NCI-H748 treated with DMSO at 0.1 percent for 48 hours (cell line): ENCODE measurements around the gene DZIP1.

Source experiments
- DNase-seq: peaks from one replicate; lab custom pipeline; 2025; lab: John Stamatoyannopoulos, UW

Gene DZIP1

GRCh38 chr13:95642999-95643398 lies 1.5 kb downstream of the DZIP1 start:
- DNase-seq, result no peak

DNA sequence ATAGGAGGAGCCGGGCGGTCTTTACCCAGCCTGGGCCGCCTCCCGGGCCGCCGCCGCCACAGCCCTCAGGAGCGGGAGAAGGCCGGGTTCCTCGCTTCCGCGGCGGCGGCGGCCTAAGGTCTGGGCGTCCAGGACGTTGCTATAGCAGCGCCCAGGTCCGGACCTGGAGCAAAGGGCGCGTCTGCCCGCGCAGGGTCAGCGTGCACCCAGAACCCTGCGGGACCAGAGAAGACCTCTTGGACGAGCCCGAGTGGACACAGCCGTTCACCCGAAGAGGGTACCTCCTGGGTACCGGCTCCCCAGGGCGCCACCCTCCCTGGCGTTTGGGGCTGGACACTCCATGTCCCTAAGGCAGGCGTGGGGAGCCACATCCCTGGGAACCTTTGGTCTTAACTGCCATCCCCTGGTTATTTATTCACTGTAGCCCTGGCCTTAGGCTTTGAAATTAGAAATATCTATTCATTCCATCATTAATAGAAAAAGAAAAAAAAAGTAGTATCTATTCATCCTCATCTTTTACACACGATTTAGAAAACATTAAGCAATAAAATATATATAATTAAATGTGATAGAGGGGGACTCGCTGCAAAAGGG lies 2.4 kb downstream of the DZIP1 start:
- no peak for DNase-seq

- DNase-seq, result no peak
Measured at GRCh38 chr13:95641291-95642027, 3.0 kb downstream of the DZIP1 start.

- no peak for DNase-seq
Measured at GRCh38 chr13:95636853-95637252, 7.7 kb downstream of the DZIP1 start.

- DNase-seq, result no peak
Measured at GRCh38 chr13:95630593-95630992, 13.9 kb downstream of the DZIP1 start.

GRCh38 chr13:95629071-95629470 lies 15.4 kb downstream of the DZIP1 start:
- DNase-seq, result no peak

GRCh38 chr13:95628488-95628887 lies 16.0 kb downstream of the DZIP1 start:
- no peak for DNase-seq

DNA sequence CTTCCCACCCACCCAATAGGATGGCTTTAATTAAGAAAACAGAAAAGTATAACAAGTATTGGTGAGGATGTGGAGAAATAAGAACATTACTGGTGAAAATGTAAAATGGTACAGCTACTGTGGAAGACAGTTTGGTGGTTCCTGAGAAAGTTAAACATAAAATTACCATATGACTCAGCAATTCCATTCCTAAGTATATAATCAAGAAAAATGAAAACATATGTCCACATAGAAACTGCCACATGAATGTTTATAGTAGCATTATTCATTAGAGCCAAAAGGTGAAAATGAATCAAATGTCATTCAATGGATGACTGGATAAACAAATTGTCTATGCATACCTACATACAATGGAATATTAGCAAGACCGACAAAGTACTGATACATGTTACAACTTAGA lies 16.9 kb downstream of the DZIP1 start:
- no peak for DNase-seq

GRCh38 chr13:95626768-95627167 lies 17.7 kb downstream of the DZIP1 start:
- DNase-seq, result no peak

DNA sequence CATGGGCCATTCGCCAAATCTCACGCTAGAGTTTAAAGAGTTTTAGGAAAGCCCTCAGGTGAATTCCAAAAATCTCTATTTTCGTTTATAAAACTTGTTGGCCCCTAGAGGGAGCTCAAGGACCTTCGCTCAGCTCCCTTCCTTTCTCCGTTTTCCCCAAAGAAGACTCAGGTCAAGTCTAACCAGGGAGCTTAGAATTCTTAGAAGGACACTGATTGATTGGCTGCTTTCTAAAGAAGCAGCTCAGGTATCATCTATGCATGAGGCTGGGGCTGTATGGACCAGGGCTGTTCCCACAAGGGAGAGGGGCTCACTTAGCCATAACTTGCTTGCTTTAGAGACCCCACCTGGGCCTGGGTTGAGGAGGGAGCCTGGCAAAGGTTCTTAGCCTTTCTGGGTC lies 20.5 kb downstream of the DZIP1 start:
- DNase-seq, result peak; percentile 40

- DNase-seq, result no peak
Measured at GRCh38 chr13:95623141-95623540, 21.4 kb downstream of the DZIP1 start.

DNA sequence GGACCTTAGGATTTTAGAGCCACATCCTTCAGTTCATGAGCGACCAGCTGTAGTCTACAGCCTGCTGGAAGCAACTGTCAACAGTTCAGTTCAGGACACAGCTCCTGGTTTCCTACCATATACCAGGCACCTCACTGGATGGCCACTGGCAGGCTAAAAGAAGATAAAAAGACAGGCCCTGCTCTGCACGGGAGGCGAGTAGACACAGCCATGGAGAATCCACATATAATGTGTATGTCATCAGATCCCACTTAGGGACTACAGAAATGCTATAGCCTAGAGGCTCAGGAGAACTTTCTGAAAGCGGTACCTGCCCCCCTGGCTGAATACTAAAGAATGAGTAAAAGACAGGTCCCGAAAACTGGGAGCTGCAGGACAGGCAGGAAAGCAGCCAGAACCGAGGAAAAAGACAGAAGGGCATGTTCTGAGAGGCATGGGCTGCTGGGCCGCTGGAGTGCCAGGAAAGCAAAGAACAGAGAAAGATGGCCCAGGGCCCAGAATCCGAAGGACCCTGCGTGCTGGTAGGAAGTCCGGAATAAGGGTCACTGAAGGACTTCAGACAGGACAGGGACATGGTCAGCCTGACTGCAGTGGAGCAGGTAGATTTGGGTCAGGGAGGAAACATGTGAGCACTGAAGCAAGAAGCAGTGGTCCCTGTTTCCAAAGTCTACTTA lies 23.5 kb downstream of the DZIP1 start:
- no peak for DNase-seq

- no peak for DNase-seq
Measured at GRCh38 chr13:95620030-95620824, 24.3 kb downstream of the DZIP1 start.

GRCh38 chr13:95615539-95615938 lies 29.0 kb downstream of the DZIP1 start:
- DNase-seq, result no peak

DNA sequence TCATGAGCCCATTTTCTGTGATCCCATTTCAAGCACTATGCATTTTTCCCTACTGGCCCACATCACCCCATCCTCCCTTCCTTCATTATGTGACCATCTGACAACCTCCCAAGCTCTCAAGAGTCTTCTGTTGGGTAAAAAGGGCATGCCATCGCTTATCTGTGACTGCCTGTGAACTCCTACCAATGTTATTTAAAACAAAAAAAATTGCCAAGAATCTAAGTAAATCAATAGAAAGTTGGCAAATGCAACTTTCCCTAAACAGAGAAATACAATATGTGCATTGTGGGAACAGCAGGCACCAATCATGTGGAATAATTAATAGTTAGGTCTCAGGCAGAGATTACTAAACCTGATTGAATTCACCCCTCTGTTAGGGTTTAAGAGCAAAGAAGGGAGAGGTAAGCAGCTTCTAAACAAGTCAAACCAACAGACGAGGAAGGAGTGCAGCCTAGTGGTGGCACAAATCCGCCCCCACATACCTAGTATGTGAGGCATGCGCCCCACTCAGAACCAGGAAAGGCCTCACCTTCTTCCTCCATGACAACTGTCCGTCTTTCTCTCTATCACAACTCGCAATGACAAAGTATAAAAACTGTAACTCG lies 29.8 kb downstream of the DZIP1 start:
- DNase-seq, result no peak

DNA sequence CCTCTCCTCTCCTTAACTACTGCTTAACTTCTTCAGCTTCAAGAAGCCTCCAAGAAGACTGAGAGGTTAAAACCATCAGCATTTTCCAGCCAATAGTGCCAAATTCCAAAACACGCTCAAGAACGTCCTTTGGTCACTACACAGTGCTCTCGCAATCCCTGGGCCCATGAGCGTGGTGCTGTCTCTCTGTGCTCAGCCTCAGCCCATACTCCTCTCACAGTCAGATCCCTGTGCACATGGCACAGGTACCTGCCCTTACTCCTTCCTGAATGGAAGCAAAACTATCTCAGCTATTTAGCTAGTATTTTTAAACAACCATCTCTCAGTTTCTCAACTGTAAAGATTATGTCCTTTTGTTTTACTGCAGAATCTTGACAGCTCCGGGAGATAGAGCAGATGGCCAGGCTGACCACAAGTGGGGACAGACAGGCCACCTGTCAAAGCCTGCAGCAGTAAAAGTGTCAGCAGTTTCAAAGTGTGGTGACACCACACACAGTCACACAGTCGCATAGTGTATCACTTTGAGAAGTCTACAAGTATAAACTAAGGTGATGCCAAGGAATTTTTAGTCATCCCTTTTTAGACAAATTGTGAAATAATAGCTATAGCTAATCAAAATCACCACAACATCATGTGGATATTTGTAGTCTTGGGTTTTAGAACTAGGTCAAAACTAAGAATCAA lies 35.7 kb downstream of the DZIP1 start:
- DNase-seq, result no peak

GRCh38 chr13:95607366-95607765 lies 37.1 kb downstream of the DZIP1 start:
- peak; percentile 4 for DNase-seq

DNA sequence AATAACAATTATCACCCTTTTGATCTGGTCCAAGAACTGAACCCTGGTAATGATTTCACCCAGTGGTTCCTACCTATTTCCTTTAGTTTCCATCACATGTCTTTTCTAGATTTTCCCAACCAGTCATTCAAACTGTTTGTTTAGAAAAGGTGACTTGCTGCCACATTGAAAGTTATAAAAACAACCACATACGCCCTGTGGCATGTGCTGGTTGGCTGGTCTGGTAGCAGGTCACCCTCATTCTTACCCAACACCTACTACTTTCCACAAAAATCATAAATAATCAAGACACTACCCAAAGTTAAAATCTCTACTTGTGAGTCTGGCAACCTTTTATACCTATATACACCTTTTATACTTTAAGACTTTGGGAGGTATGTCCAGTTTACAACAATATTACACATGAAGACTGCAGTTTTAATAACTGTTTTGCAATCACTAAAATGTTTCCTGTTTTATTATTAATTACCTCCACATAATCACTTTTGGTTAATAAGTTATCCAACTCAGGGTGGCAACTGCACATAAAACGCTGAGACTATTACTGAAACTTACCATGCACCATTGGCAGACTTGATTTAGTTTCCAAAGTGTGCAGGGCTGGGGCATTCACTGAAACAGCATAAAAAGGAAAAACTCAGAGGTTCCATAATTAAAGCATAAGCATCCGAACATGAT lies 38.9 kb downstream of the DZIP1 start:
- DNase-seq, result no peak

DNA sequence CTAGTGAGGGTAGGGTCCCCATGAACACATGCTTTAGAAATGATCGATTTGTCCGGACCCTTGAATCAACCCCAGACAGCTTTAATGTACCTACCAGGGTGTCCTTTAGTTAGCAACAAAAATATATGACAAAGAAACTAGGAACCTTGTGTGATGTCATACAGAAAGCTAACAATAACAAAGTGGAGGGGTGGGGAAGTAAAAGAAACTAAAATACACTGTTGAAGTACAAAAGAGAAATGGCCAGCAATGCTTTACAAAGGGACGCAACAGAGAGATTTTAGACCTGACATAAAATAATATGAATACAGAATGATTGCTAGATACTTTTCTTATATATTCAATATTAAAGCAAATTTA lies 40.0 kb downstream of the DZIP1 start:
- DNase-seq, result no peak

- DNase-seq, result no peak
Measured at GRCh38 chr13:95603887-95604555, 40.5 kb downstream of the DZIP1 start.

- DNase-seq, result no peak
Measured at GRCh38 chr13:95601906-95602305, 42.6 kb downstream of the DZIP1 start.
